ENCODE measurements around the gene PSKH1.

Gene PSKH1

DNA sequence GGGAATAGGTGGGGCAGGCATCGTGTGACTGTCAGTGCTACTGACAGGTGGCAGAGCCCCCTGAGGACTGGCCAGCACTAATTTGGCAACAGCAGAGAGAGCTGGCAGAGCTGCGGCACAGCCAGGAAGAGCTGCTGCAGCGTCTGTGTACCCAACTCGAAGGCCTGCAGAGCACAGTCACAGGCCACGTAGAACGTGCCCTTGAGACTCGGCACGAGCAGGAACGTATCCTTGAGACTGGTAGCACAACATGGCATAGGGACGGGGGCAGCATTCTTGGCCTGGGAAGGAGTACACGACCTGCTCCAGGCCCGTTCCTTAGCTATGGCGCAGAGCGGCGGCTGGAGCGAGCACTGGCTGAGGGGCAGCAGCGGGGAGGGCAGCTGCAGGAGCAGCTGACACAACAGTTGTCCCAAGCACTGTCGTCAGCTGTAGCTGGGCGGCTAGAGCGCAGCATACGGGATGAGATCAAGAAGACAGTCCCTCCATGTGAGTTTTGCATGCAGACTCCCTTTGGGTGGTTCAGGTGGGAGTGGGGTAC, 11.4 kb upstream of the PSKH1 start:
- Histone ChIP-seq H3K27me3 (ENCODE audit: insufficient read depth, low read length) (no peaks in the 10 kb centered on the region), H3K4ac (ENCODE audit: low read depth, low read length) (no peak overlapping the region), H2BK120ac (ENCODE audit: insufficient read depth, low read length, poor library complexity) (no peak overlapping the region), H4K91ac (ENCODE audit: low read depth, low read length) (no peak overlapping the region), H3K23ac (ENCODE audit: low read length) (no peak overlapping the region), H3K14ac (ENCODE audit: low read length) (no peak overlapping the region), H2AK5ac (ENCODE audit: low read length) (no peak overlapping the region), H3K4me3 (ENCODE audit: low read depth, low read length) (no peak overlapping the region), H3K4me2 (ENCODE audit: low read length) (no peak overlapping the region), H3K9me3 (ENCODE audit: insufficient read depth, low read depth, low read length) (peaks cover 6% of the 10 kb centered on the region), H3K18ac (ENCODE audit: low read length) (no peak overlapping the region), H2AFZ (ENCODE audit: insufficient read depth, low read length, poor library complexity) (no peak overlapping the region), H4K8ac (ENCODE audit: low read depth, low read length) (no peak overlapping the region), H3K36me3 (ENCODE audit: control insufficient read depth in 1 of 2, insufficient read depth in 2 of 2, low read length in 2 of 2) (peaks cover 76 to 78% of the 10 kb centered on the region in 2 experiments), H3K27ac (ENCODE audit: low read depth, low read length) (no peak overlapping the region), H3K4me1 (ENCODE audit: control insufficient read depth in 1 of 2, insufficient read depth in 2 of 2, low read length in 2 of 2) (peaks cover 20 to 25% of the 10 kb centered on the region in 2 experiments), H4K12ac (ENCODE audit: low read depth, low read length) (no peak overlapping the region), H2BK12ac (ENCODE audit: low read length) (no peak overlapping the region), H2BK5ac (ENCODE audit: low read depth, low read length, poor library complexity) (no peak overlapping the region), H3K79me1 (ENCODE audit: low read length) (peaks cover 2% of the 10 kb centered on the region), H3K79me2 (ENCODE audit: control insufficient read depth, insufficient read depth, low read length, poor library complexity) (no peaks in the 10 kb centered on the region), H3K9ac (ENCODE audit: low read length) (no peak overlapping the region)
- WGBS (ENCODE audit: extremely low coverage, insufficient coverage, insufficient read length): no CpG with 5 or more reads among the region's 21 CpGs
- DNase-seq: no peak

DNA sequence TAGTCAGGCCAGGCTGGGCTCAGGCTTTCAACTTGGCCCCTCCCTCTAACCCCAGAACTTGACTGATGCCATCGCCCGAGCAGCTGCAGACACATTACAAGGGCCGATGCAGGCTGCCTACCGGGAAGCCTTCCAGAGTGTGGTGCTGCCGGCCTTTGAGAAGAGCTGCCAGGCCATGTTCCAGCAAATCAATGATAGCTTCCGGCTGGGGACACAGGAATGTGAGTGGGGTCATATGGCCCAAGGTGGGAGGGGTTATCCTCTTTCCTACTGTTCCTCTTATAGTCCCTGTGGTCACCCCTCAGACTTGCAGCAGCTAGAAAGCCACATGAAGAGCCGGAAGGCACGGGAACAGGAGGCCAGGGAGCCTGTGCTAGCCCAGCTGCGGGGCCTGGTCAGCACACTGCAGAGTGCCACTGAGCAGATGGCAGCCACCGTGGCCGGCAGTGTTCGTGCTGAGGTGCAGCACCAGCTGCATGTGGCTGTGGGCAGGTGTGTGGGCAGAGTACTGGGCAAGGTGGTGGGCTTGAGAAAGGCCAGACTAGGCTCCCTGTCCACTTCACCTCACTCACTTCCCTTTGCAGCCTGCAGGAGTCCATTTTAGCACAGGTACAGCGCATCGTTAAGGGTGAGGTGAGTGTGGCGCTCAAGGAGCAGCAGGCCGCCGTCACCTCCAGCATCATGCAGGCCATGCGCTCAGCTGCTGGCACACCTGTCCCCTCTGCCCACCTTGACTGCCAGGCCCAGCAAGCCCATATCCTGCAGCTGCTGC, 10.5 kb upstream of the PSKH1 start:
- Histone ChIP-seq H3K4ac (ENCODE audit: low read depth, low read length) (no peak overlapping the region), H2BK120ac (ENCODE audit: insufficient read depth, low read length, poor library complexity) (no peak overlapping the region), H3K4me1 (ENCODE audit: control insufficient read depth in 1 of 2, insufficient read depth in 2 of 2, low read length in 2 of 2) (peaks cover 20 to 25% of the 10 kb centered on the region in 2 experiments), H3K9ac (ENCODE audit: low read length) (no peak overlapping the region), H2AFZ (ENCODE audit: insufficient read depth, low read length, poor library complexity) (no peak overlapping the region), H3K79me2 (ENCODE audit: control insufficient read depth, insufficient read depth, low read length, poor library complexity) (no peaks in the 10 kb centered on the region), H3K79me1 (ENCODE audit: low read length) (peaks cover 2% of the 10 kb centered on the region), H2AK5ac (ENCODE audit: low read length) (no peak overlapping the region), H3K9me3 (ENCODE audit: insufficient read depth, low read depth, low read length) (peaks cover 4% of the 10 kb centered on the region), H2BK12ac (ENCODE audit: low read length) (no peak overlapping the region), H3K36me3 (ENCODE audit: control insufficient read depth in 1 of 2, insufficient read depth in 2 of 2, low read length in 2 of 2) (peaks cover 68 to 69% of the 10 kb centered on the region in 2 experiments), H3K27me3 (ENCODE audit: insufficient read depth, low read length) (no peaks in the 10 kb centered on the region), H4K91ac (ENCODE audit: low read depth, low read length) (no peak overlapping the region), H3K4me2 (ENCODE audit: low read length) (no peak overlapping the region), H4K12ac (ENCODE audit: low read depth, low read length) (no peak overlapping the region), H3K18ac (ENCODE audit: low read length) (no peak overlapping the region), H4K8ac (ENCODE audit: low read depth, low read length) (no peak overlapping the region), H3K23ac (ENCODE audit: low read length) (no peak overlapping the region), H3K4me3 (ENCODE audit: low read depth, low read length) (no peak overlapping the region), H3K14ac (ENCODE audit: low read length) (no peak overlapping the region), H3K27ac (ENCODE audit: low read depth, low read length) (no peak overlapping the region), H2BK5ac (ENCODE audit: low read depth, low read length, poor library complexity) (no peak overlapping the region)
- WGBS (ENCODE audit: extremely low coverage, insufficient coverage, insufficient read length): no CpG with 5 or more reads among the region's 18 CpGs
- DNase-seq: no peak

- no CpG with 5 or more reads among the region's 6 CpGs for WGBS (ENCODE audit: extremely low coverage, insufficient coverage, insufficient read length)
- H2BK120ac ChIP-seq (ENCODE audit: insufficient read depth, low read length, poor library complexity): peak overlapping the region; percentile 18
These were observed 9.7 kb upstream of the PSKH1 start for GRCh38 chr16:67883146-67883871.

DNA sequence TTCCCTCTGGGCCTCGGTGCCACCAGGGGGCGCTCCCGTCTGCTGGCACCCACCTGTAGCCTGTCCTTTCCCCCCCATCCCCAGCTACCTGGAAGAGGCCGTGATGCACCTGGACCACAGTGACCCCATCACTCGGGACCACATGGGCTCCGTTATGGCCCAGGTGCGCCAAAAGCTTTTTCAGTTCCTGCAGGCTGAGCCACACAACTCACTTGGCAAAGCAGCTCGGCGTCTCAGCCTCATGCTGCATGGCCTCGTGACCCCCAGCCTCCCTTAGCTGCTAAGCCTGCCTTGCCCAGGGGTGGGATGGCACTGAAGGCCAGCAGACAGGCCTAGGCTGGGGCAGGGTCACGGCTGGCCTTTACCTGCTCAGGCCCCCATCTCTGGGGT, 9.2 kb upstream of the PSKH1 start:
- no peak overlapping the region for H3K18ac ChIP-seq (ENCODE audit: low read length)
- no peak overlapping the region for H2BK12ac ChIP-seq (ENCODE audit: low read length)
- H4K8ac ChIP-seq (ENCODE audit: low read depth, low read length): no peak overlapping the region
- H4K12ac ChIP-seq (ENCODE audit: low read depth, low read length): no peak overlapping the region
- no CpG with 5 or more reads among the region's 11 CpGs for WGBS (ENCODE audit: extremely low coverage, insufficient coverage, insufficient read length)
- H3K4me1 ChIP-seq (ENCODE audit: control insufficient read depth in 1 of 2, insufficient read depth in 2 of 2, low read length in 2 of 2): peaks cover 20 to 25% of the 10 kb centered on the region in 2 experiments
- peak; percentile 32 to 62 for DNase-seq
- no peak overlapping the region for H2BK120ac ChIP-seq (ENCODE audit: insufficient read depth, low read length, poor library complexity)
- no peak overlapping the region for H3K23ac ChIP-seq (ENCODE audit: low read length)
- H3K27ac ChIP-seq (ENCODE audit: low read depth, low read length): no peak overlapping the region
- no peak overlapping the region for H3K14ac ChIP-seq (ENCODE audit: low read length)
- H3K27me3 ChIP-seq (ENCODE audit: insufficient read depth, low read length): no peaks in the 10 kb centered on the region
- H3K79me1 ChIP-seq (ENCODE audit: low read length): peaks cover 2% of the 10 kb centered on the region
- H3K79me2 ChIP-seq (ENCODE audit: control insufficient read depth, insufficient read depth, low read length, poor library complexity): no peaks in the 10 kb centered on the region
- H2AK5ac ChIP-seq (ENCODE audit: low read length): no peak overlapping the region
- H3K9me3 ChIP-seq (ENCODE audit: insufficient read depth, low read depth, low read length): peaks cover 4% of the 10 kb centered on the region
- no peak overlapping the region for H3K4me2 ChIP-seq (ENCODE audit: low read length)
- no peak overlapping the region for H3K9ac ChIP-seq (ENCODE audit: low read length)
- no peak overlapping the region for H4K91ac ChIP-seq (ENCODE audit: low read depth, low read length)
- H3K4me3 ChIP-seq (ENCODE audit: low read depth, low read length): no peak overlapping the region
- no peak overlapping the region for H2BK5ac ChIP-seq (ENCODE audit: low read depth, low read length, poor library complexity)
- no peak overlapping the region for H3K4ac ChIP-seq (ENCODE audit: low read depth, low read length)
- no peak overlapping the region for H2AFZ ChIP-seq (ENCODE audit: insufficient read depth, low read length, poor library complexity)
- peaks cover 55 to 56% of the 10 kb centered on the region in 2 experiments for H3K36me3 ChIP-seq (ENCODE audit: control insufficient read depth in 1 of 2, insufficient read depth in 2 of 2, low read length in 2 of 2)

More at GRCh38 chr16:67883146-67883871, 9.7 kb upstream of the PSKH1 start:
- H4K91ac ChIP-seq (ENCODE audit: low read depth, low read length): no peak overlapping the region
- no peak overlapping the region for H2AFZ ChIP-seq (ENCODE audit: insufficient read depth, low read length, poor library complexity)
- H3K4ac ChIP-seq (ENCODE audit: low read depth, low read length): no peak overlapping the region
- peak overlapping the region; percentile 7 for H3K4me2 ChIP-seq (ENCODE audit: low read length)
- H3K23ac ChIP-seq (ENCODE audit: low read length): no peak overlapping the region
- no peaks in the 10 kb centered on the region for H3K27me3 ChIP-seq (ENCODE audit: insufficient read depth, low read length)
- H4K12ac ChIP-seq (ENCODE audit: low read depth, low read length): peak overlapping the region; percentile 43
- peak overlapping the region; percentile 27 for H2BK12ac ChIP-seq (ENCODE audit: low read length)
- H3K18ac ChIP-seq (ENCODE audit: low read length): peak overlapping the region; percentile 21
- peak overlapping the region; percentile 7 for H2BK5ac ChIP-seq (ENCODE audit: low read depth, low read length, poor library complexity)
- H3K4me1 ChIP-seq (ENCODE audit: control insufficient read depth in 1 of 2, insufficient read depth in 2 of 2, low read length in 2 of 2): peaks cover 20 to 25% of the 10 kb centered on the region in 2 experiments
- peak overlapping the region; percentile 19 for H4K8ac ChIP-seq (ENCODE audit: low read depth, low read length)
- H3K79me1 ChIP-seq (ENCODE audit: low read length): peaks cover 2% of the 10 kb centered on the region
- H3K9ac ChIP-seq (ENCODE audit: low read length): no peak overlapping the region
- DNase-seq: peak; percentile 56 to 61
- no peak overlapping the region for H3K4me3 ChIP-seq (ENCODE audit: low read depth, low read length)
- peak overlapping the region; percentile 54 for H3K14ac ChIP-seq (ENCODE audit: low read length)
- no peak overlapping the region for H2AK5ac ChIP-seq (ENCODE audit: low read length)
- peaks cover 60 to 62% of the 10 kb centered on the region in 2 experiments for H3K36me3 ChIP-seq (ENCODE audit: control insufficient read depth in 1 of 2, insufficient read depth in 2 of 2, low read length in 2 of 2)
- H3K9me3 ChIP-seq (ENCODE audit: insufficient read depth, low read depth, low read length): peaks cover 4% of the 10 kb centered on the region
- H3K79me2 ChIP-seq (ENCODE audit: control insufficient read depth, insufficient read depth, low read length, poor library complexity): no peaks in the 10 kb centered on the region
- peak overlapping the region; percentile 37 for H3K27ac ChIP-seq (ENCODE audit: low read depth, low read length)

Data from trophoblast cell (in vitro differentiated cells and primary cell).